Calu3 (cell line): ENCODE data around the gene CCNB3. TPM values are rescaled to one million over a fixed set of nuclear protein-coding genes. Genes with fewer than 3 reads are reported as not detected.
A peak's percentile ranks its signal among the peaks of the same experiment; 100 is the strongest.

ENCODE experiments used
- Bru-seq: library from RNA; stranded (reverse); fragments of 400-500 nt; gene quantifications from one replicate; lab custom pipeline; 2021; lab: Mats Ljungman, UMichigan
- BruChase-seq, 2 experiments: library from RNA; stranded (reverse); fragments of 400-500 nt; gene quantifications; one replicate each; lab custom pipeline; 2021; lab: Mats Ljungman, UMichigan
- BruUV-seq: library from RNA; stranded (reverse); fragments of 400-500 nt; replicated peaks from 2 replicates; lab custom pipeline; 2021; lab: Mats Ljungman, UMichigan
- CTCF ChIA-PET: fragments of 300-600 bp; sonication (Branson Sonifier 250); formaldehyde crosslinking; loops from one replicate; lab custom pipeline; 2022; ENCODE audit warnings: antibody characterized with exemption; lab: Charles Lee
- DNase-seq: peaks from one replicate; pipeline ENCODE4 v3.0.0; 2022
- H3K27ac Mint-ChIP-seq: one replicate; pipeline ENCODE4 v1.8.0; 2022; ENCODE audit warnings: mixed read lengths; ENCODE audit not compliant: unreplicated experiment
- H3K27me3 Mint-ChIP-seq: one replicate; pipeline ENCODE4 v1.8.0; 2022; ENCODE audit warnings: mixed read lengths; ENCODE audit not compliant: unreplicated experiment
- H3K36me3 Mint-ChIP-seq: one replicate; pipeline ENCODE4 v1.8.0; 2022; ENCODE audit warnings: mild to moderate bottlenecking, moderate library complexity, mixed read lengths; ENCODE audit not compliant: insufficient read depth, unreplicated experiment
- H3K4me1 Mint-ChIP-seq: one replicate; pipeline ENCODE4 v1.8.0; 2022; ENCODE audit warnings: mild to moderate bottlenecking, low read depth, mixed read lengths; ENCODE audit not compliant: unreplicated experiment
- H3K4me3 Mint-ChIP-seq: one replicate; pipeline ENCODE4 v1.8.0; 2022; ENCODE audit warnings: mild to moderate bottlenecking, low read depth, moderate library complexity, mixed read lengths; ENCODE audit not compliant: unreplicated experiment
- H3K9me3 Mint-ChIP-seq: one replicate; pipeline ENCODE4 v1.8.0; 2022; ENCODE audit warnings: low read depth, mixed read lengths; ENCODE audit not compliant: unreplicated experiment
- intact Hi-C: fragments of 100-400 bp; cut with micrococcal nuclease; formaldehyde crosslinking; loops from one replicate; pipeline ENCODE4 v1.10.0; 2022; ENCODE audit not compliant: unreplicated experiment
- long read RNA-seq: library from polyadenylated mRNA; stranded (forward); transcript quantifications from one replicate; pipeline ENCODE4 v2.0.0, GENCODE V29; 2022
- total RNA-seq: library from RNA; stranded (reverse); gene quantifications from 2 replicates; pipeline ENCODE4 v1.2.3, GENCODE V29; 2022
- TF ChIP-seq, protein P1 (sequence below): fragments of 200-600 bp; IDR thresholded peaks from one replicate; pipeline ENCODE4 v1.8.0; 2022; ENCODE audit warnings: antibody characterized with exemption; ENCODE audit not compliant: unreplicated experiment

The CCNB3 gene, protein sequence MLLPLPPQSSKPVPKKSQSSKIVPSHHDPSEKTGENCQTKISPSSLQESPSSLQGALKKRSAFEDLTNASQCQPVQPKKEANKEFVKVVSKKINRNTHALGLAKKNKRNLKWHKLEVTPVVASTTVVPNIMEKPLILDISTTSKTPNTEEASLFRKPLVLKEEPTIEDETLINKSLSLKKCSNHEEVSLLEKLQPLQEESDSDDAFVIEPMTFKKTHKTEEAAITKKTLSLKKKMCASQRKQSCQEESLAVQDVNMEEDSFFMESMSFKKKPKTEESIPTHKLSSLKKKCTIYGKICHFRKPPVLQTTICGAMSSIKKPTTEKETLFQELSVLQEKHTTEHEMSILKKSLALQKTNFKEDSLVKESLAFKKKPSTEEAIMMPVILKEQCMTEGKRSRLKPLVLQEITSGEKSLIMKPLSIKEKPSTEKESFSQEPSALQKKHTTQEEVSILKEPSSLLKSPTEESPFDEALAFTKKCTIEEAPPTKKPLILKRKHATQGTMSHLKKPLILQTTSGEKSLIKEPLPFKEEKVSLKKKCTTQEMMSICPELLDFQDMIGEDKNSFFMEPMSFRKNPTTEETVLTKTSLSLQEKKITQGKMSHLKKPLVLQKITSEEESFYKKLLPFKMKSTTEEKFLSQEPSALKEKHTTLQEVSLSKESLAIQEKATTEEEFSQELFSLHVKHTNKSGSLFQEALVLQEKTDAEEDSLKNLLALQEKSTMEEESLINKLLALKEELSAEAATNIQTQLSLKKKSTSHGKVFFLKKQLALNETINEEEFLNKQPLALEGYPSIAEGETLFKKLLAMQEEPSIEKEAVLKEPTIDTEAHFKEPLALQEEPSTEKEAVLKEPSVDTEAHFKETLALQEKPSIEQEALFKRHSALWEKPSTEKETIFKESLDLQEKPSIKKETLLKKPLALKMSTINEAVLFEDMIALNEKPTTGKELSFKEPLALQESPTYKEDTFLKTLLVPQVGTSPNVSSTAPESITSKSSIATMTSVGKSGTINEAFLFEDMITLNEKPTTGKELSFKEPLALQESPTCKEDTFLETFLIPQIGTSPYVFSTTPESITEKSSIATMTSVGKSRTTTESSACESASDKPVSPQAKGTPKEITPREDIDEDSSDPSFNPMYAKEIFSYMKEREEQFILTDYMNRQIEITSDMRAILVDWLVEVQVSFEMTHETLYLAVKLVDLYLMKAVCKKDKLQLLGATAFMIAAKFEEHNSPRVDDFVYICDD (N-terminal part only)
- total RNA-seq (0.73 and 1.3 TPM in 2 replicates), Bru-seq, nascent RNA (percentile 19 among the genes with signal in this experiment), BruChase-seq, experiment 1, labeled RNA remaining after a 6-hour chase (percentile 13 among the genes with signal in this experiment), BruChase-seq, experiment 2, labeled RNA remaining after a 2-hour chase (percentile 16 among the genes with signal in this experiment)
- long read RNA-seq, partial matches to known transcripts: 1 of 1 reads
- long read RNA-seq, other reads (novel, unspliced or antisense): 0 of 1 reads

DNA sequence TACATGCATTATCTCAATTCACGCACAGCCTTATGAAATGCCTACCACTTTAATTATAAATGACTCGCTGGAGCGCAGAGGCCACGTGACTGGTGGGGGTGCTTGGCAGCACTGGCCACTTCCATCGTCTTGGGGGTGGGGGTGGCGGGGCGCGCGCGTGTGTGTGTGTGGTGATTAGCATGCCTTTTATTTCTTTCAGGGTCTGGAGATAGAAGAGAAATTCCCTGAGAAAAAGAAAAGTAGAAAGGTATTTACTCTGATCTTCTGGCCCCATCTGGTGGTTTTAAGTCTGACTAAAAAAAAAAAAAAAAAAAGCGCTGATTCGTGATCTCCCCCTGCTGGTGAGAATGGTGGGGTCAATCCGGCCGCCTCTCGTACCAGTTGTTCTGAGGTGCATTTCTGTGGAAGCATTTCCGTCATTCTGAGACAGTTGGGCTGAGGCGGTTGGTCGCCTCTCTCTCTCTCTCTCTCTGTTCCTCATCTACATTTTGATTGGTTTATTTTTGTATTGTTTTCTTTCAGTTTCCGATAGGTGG lies at the start of gene CCNB3:
Gene CCNB3 (plus strand): TSS at position 402 of the 536 bp plus-strand sequence. CDS start 80,399 bp downstream, outside the sequence.
- CTCF ChIA-PET: interaction anchor here (0.6 to 1.8 kb wide), 4 partner anchors 10 to 106 kb away, joined by 3 to 13 read pairs (median 3); no protein-coding TSS in a partner anchor
- Mint-ChIP-seq H3K27me3 (no peaks in the 10 kb centered on the region), H3K4me3 (peak within 1 kb of the TSS; percentile 58), H3K36me3 (peaks cover 9% of the 10 kb centered on the region), H3K27ac (peak within 1 kb of the TSS; percentile 80), H3K4me1 (peaks cover 23% of the 10 kb centered on the region), H3K9me3 (no peaks in the 10 kb centered on the region)
- intact Hi-C loops: loop anchor here (1.0 to 5.0 kb wide), 4 partner anchors 52 to 290 kb away; partner anchors contain the start of gene CLCN5
- TF ChIP-seq, protein P1, sequence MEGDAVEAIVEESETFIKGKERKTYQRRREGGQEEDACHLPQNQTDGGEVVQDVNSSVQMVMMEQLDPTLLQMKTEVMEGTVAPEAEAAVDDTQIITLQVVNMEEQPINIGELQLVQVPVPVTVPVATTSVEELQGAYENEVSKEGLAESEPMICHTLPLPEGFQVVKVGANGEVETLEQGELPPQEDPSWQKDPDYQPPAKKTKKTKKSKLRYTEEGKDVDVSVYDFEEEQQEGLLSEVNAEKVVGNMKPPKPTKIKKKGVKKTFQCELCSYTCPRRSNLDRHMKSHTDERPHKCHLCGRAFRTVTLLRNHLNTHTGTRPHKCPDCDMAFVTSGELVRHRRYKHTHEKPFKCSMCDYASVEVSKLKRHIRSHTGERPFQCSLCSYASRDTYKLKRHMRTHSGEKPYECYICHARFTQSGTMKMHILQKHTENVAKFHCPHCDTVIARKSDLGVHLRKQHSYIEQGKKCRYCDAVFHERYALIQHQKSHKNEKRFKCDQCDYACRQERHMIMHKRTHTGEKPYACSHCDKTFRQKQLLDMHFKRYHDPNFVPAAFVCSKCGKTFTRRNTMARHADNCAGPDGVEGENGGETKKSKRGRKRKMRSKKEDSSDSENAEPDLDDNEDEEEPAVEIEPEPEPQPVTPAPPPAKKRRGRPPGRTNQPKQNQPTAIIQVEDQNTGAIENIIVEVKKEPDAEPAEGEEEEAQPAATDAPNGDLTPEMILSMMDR: peak; percentile 69
- peak; percentile 62 for DNase-seq
- no TSS peak for BruUV-seq

DNA sequence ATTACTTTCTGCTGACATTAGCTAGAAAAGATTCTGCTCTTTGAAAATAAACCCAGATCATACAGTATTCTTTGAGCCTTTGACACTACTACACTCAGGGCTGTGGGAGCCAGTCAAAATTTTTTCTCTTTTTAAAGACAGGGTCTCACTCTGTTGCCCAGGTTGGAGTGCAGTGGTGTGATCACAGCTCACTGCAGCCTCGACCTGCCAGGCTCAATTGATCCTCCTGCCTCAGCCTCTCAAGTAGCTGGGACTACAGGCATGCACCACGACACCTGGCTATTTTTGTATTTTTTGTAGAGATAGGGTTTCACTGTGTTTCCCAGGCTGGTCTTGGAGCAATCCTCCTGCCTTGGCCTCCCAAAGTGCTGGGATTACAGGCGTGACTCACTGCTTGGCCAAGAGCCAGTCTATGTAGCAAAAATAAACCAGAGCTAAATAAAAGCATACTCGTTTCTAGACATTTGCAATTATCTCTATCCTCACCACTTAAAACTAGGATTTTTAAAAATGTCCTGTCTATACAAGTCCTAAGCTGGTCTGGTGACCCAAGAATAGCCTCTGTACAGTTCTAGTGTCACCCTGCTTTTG lies 46.9 kb upstream of the CCNB3 start:
- intact Hi-C loops: no loop called here
- peak; percentile 46 for DNase-seq
- CTCF ChIA-PET: no interaction called here
- TF ChIP-seq, protein P1: no peak
- no TSS peak for BruUV-seq
- H3K27ac Mint-ChIP-seq: no peak overlapping the region
- no peaks in the 10 kb centered on the region for H3K27me3 Mint-ChIP-seq
- H3K36me3 Mint-ChIP-seq: peaks cover 6% of the 10 kb centered on the region
- H3K9me3 Mint-ChIP-seq: peaks cover 2% of the 10 kb centered on the region
- no peak overlapping the region for H3K4me3 Mint-ChIP-seq
- peaks cover 47% of the 10 kb centered on the region for H3K4me1 Mint-ChIP-seq

DNA sequence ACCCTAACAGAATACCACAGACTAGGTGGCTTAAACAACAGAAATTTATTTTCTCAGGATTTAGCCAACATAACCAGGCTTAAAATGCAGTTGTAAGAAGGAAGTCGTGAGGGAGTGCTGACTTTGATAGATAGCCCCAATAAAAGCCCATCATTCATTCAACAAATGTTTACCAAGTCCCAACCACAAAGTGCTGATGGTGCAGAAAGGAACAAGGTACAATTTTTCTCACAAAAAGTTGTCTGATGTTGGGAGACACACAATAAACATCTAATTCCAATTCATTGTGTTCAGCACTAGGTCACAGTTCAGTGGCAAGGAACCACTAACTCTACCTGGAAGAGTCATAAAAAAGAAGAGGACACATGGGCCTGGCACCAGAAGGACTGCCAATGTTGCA lies 46.0 kb upstream of the CCNB3 start:
- CTCF ChIA-PET: no interaction called here
- no peak overlapping the region for H3K27ac Mint-ChIP-seq
- H3K36me3 Mint-ChIP-seq: peaks cover 6% of the 10 kb centered on the region
- intact Hi-C loops: no loop called here
- H3K9me3 Mint-ChIP-seq: peaks cover 2% of the 10 kb centered on the region
- H3K4me1 Mint-ChIP-seq: peaks cover 41% of the 10 kb centered on the region
- no peaks in the 10 kb centered on the region for H3K27me3 Mint-ChIP-seq
- no peak for DNase-seq
- TF ChIP-seq, protein P1: no peak
- no TSS peak for BruUV-seq
- H3K4me3 Mint-ChIP-seq: no peak overlapping the region
